DMS79 (cell line): ENCODE data around the gene NCBP1.
"Not testable (repeated sequence)": the region's sequence is repeated elsewhere in the genome, so short reads cannot be mapped to it uniquely, and the experiment has no call there.

ENCODE experiments used
- DNase-seq: peaks from one replicate; lab custom pipeline; 2025; lab: John Stamatoyannopoulos, UW

The NCBP1 gene

GRCh38 chr9:97675655-97676054, 42.0 kb downstream of the NCBP1 start:
- no peak for DNase-seq

GRCh38 chr9:97682242-97682641, 48.6 kb downstream of the NCBP1 start:
- no peak for DNase-seq

DNA sequence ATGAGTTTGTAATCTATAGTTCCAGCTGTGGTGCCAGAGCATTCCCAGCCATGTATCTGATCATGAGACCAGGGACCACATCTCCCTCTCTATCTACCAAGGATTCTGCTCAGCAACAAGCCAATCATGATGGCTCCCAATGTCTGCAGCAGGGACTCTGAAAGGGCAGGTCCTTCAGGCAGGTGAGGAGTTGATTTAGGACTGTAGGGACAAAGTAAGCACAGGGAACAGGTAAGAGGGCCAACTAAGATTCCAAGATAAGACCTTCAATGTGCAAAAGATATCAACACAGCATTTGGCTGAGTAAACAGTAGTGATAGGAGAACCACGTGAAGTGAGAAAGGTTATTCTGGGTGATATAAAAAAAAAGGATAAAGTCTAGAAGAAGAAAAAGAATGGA, 55.0 kb downstream of the NCBP1 start:
- no peak for DNase-seq

- DNase-seq, result no peak
These were observed 56.0 kb downstream of the NCBP1 start for GRCh38 chr9:97689401-97690180.

- no peak for DNase-seq
These were observed 61.1 kb downstream of the NCBP1 start for GRCh38 chr9:97694769-97695168.

DNA sequence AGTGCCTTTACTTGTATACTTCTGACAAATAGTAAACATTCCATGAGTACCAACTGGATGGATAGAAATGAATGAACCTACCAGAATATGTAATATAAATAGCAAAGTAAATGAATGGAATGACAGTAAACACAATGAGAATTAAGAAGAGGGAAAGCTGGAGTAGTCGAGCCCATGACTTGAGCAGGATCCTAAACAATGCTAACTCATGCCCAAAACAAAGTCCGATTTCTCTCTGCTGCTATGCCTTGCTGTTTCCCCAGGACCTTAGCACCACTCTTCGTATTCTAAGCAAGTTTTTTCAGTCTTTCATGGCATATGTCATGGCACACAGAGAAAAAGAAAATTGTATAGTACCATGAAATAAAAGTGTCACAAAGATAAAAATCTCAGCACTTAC, 61.8 kb downstream of the NCBP1 start:
- DNase-seq, result no peak

DNA sequence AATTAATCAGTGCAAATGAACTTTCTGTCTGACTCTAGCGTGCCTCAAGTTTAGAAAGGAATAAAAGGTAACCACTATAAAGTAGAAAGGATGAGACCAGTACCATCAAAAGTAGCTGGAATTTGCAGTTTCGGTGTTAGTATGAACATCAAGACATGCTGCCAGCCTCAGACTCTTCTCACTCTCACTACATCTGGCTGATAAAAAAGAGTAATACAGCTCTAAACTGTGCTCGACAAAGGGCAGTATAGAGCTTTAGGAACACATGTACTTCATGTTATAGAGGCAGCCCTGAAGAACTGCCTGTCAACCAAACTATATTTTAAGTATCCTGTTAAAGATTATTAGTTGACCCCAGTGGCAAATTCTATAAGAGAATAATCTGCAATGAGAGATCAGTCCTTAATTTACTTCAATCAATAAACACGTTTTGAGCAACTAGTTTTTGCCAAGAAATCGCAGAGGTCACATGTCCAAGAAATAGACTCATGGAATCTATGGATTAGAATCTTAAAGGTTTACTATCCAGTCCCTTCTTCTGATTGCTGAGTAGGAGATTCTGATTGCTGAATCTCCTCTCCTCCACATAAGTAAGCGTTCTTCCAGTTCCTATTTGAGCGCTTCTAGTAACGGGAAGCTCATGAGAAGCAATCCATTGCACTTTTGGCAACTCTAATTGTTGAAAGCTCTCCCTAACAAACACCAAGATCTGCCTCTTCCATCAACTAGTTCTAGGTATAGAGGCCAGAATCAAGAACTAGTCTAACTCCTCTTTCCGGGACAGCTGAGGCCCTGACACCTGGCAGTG, 62.6 kb downstream of the NCBP1 start:
- DNase-seq, result no peak

DNA sequence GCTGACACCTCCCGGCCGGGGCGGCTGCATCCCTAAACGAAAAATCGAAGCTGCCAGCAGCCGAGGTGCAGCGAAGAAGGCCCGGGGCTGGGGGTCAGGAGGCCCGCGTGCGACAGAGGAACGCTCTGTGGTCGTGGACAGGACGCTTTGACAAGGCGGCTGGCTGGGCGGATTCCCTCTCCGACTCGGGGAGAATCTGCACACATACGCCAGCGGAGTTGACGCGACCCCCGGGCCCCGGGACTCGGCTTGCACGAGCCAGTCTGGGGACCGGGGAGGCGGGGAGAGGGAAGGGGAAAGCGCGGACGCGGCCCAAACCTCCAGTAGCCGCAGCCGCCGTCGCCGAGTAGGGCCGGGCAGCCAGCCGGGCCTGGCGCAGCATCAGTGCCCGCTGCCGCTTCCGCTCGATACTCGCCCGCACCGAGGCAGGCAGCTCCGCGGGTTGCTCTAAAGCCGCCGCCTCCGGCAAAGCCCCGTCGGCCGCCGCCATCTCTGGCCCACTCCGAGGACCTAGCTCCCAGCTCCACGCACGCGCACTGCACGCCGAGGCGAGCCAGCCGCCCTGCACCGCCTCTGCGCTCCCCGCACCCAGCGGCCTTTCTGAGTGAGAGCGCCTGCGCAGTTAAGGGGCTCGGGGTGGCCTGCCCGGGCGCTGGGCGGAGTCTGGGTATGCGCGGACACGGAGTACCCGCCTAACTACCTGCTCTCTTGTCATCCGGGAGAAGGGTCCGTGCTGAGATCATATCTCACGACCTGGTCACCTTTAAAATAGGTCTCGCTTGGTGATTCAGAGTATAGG, 63.4 kb downstream of the NCBP1 start, which contains the start of gene XPA:
TSS of gene XPA (minus strand) at position 538 of the 799 bp plus-strand sequence. CDS start at position 490, 48 bp downstream.
- DNase-seq, result peak; percentile 58

GRCh38 chr9:97697837-97698236, 64.2 kb downstream of the NCBP1 start:
- no peak for DNase-seq

DNA sequence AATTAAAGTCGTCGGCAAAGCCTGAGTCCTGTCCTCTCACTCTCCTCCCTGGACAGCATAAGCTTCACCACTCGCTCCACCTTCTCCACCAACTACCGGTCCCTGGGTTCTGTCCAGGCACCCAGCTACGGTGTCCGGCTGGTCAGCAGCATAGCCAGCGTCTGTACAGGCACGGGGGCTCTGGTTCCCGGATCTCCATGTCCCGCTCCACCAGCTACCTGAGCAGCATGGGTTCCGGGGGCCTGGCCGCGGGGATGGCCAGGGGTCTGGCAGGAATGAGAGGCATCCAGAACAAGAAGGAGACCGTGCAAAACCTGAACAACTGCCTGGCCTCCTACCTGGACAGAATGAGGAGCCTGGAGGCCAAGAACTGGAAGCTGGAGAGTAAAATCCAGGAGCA, 65.2 kb downstream of the NCBP1 start:
- DNase-seq, result no peak

- not testable (repeated sequence) for DNase-seq
These were observed 65.7 kb downstream of the NCBP1 start for GRCh38 chr9:97699281-97699680.

DNA sequence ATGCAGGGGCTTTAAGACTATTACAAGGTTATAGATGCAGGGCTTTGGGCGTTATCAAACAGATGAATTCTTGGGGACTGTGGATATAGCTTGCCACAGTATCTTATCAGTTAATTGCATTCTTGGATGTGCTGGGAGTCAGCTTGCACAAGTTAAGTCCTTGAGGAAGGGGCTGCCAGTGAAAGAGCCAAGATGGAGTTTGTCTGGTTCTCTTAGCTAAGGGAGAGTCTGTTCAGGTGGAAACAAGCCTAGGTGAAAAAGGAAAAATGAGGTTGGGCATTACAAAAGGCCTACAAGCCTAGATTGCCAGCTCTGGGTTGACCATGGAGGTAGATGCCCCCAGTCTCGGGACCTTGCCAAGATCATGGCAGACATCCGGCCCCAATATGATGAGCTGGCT, 66.2 kb downstream of the NCBP1 start:
- not testable (repeated sequence) for DNase-seq

DNA sequence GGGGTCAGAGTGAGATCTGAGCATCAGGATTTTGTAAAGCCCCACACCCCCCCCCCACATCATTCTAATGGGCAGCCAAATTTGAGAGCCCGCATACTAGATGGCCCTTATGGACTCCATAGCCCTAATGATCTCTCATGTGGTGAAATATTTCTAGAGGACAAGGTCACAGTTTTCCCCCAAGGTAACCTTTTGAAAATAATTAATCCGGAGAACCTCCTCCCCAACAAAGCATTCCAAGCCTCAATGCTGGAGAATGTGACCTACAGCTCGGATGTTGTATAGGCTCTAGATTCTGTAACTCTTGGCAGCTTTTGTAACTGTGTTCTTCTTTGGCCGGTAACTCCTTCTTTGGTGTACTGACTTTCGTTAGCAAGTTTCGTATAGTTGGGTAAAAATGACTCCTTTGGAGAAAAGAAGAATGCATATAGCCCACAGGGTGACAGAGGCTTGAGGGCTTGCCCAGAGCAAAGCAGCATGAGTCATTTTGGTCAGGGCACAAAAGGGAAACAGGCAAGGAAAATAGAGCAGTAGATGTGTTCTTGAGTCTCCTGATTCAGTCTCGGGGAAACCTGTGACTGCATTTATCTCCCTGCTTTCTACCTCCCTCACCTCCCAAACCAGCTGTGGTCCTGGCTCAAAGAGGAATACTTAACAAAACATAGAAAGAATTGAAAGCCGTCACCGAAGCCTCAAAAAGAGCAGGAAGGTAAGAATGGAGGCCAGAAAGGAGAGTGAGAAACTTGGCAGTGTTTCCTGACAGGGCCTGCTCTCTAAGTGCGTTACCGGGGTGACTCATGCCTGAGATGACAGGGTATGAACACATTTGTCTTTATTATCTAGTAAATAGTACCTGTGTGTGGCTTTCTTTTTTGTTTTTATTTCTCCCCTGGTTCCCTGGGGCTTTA, 70.1 kb downstream of the NCBP1 start:
- peak; percentile 23 for DNase-seq

GRCh38 chr9:97704345-97704677, 70.7 kb downstream of the NCBP1 start:
- no peak for DNase-seq

GRCh38 chr9:97704851-97705250, 71.2 kb downstream of the NCBP1 start:
- no peak for DNase-seq

GRCh38 chr9:97705354-97705950, 71.8 kb downstream of the NCBP1 start:
- DNase-seq, result peak; percentile 7

GRCh38 chr9:97706246-97706645, 72.6 kb downstream of the NCBP1 start:
- DNase-seq, result no peak

DNA sequence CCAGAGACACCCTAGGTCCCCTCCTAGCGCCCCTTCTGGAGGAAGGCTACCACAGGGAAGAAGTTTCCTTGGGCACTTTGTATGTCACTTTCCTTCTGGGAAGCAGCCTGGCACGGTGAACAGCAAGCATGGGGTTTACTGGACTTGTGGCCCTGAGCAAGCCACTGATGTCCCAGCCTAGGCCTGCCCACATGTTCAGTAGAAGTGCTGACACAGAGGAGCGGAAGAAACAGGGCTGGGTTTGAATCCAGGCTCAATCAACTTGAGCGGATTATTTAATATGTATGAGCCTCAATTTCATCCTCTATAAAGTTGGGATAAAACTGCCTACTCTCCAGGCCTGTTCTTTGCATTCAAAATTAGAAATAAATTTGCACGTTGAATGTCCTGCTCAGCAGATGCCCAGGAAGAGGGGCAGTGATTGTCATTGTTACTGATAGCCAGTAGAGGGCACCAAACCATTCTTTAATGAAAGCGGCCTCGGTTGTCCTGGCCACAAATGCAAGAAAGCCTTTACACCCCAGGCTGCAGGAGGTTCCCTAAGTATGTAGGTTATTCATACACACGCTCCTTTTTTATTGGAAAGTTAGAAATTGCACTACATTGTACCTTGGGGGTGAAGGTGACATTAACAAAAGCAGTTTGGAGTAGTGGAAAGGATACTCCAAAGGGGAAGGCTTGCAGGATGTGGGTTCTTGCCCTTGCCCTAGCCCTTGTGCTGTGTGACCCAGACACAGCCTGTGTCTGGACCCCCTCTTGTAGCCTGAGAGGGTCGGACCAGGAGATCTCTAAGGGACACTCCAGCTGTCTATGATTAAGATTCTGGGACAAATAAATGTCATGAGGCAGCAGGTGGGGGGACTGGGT, 77.0 kb downstream of the NCBP1 start:
- peak; percentile 2 for DNase-seq

DNA sequence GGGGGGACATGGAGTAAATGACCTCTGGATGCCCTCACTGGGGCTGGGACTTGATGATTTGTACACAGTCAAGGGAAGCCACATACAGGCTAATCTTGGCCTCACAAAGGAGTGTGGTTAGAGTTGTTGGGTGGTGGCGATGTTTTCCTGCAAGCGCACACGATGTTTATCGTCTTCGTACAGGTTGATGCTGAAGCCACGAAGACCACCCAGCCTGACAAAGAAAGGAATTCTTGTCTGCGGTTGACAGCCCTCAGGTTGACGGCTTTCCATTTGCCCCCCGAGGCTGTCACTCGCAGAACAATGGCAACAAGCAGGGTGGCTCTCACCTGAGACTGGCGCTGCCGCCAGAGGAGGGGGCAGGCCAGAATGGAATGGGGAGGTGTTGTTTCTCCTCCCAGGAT, 77.6 kb downstream of the NCBP1 start:
- DNase-seq, result no peak

DNA sequence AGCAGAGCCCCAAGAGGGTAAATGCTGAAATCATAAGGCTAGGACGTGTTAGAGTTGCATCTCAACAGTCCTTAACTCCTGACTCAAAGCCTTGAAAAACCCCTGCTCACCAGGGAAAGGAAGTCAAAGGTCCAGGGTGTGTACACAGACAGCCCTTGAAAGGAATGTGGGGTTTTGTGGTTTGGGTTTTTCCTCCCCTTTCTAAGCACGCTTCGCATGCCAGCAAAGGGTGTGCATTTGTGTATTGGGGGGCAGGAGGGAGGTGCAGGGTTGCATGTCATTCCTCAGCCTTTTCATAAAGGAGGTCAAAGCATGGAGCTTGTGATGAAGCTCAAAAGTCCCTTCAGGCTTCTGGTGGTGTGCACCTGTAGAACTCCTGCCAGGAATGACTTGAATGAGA, 80.8 kb downstream of the NCBP1 start:
- DNase-seq, result no peak
